GM23338 (cell line): Measurements from ENCODE around the gene CLIC3.

Experiments used
- CREB1 ChIP-seq: fragments of 250-450 bp; sonication (Bioruptor Pico); IDR thresholded peaks from 2 replicates; pipeline ENCODE4 v1.5.0; 2020; ENCODE audit warnings: low read depth, mild to moderate bottlenecking, moderate library complexity
- EZH2 ChIP-seq: fragments of 200-600 bp; sonication (generic); IDR thresholded peaks from one replicate; pipeline ENCODE4 v1.8.0; 2017; ENCODE audit warnings: antibody characterized with exemption, mild to moderate bottlenecking, low read depth; ENCODE audit not compliant: unreplicated experiment
- EZH2phosphoT487 ChIP-seq: fragments of 200-600 bp; sonication (generic); IDR thresholded peaks from one replicate; pipeline ENCODE4 v1.8.1; 2018; ENCODE audit warnings: antibody characterized with exemption; ENCODE audit not compliant: unreplicated experiment
- NANOG ChIP-seq: IDR thresholded peaks from 2 replicates; pipeline ENCODE4 v1.6.1; 2016; ENCODE audit warnings: antibody characterized with exemption, borderline replicate concordance
- POLR2AphosphoS5 ChIP-seq: IDR thresholded peaks from 2 replicates; pipeline ENCODE4 v1.6.1; 2016; ENCODE audit warnings: antibody characterized with exemption, low read depth
- REST ChIP-seq: IDR thresholded peaks from one replicate; pipeline ENCODE4 v1.6.1; 2018; ENCODE audit warnings: antibody characterized with exemption; ENCODE audit not compliant: unreplicated experiment
- TF ChIP-seq, protein P1 (sequence below), 2 experiments: fragments of 200-600 bp in 1 of 2; sonication (generic) in 1 of 2; conservative IDR thresholded peaks; 2 replicates each; pipeline versions ENCODE4 v1.5.1 to v1.6.1; 2016 to 2017; ENCODE audit warnings: antibody characterized with exemption in 2 of 2, low read depth in 2 of 2, mild to moderate bottlenecking in 2 of 2, moderate library complexity in 1 of 2

DNA sequence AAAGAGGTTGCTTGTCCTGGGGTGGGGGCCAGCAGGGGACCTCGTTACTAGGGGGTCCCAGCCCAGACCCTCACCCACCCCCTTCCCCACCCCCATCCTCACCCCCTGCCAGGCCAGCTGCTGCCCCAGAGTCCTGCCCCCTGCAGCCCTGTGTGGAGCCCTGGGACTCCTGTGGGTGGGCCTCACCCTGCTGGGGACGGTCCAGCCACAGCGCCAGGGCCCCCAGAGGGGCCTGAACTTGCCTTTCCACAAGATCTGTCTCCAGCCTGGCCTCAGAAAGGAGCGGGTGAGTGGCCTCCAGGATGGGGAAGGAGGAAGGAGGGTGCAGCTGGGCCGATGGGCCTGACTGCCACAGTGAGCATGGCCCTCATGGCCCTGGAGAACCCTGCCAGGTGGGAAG, 26.6 kb downstream of the CLIC3 start:
- TF ChIP-seq CREB1: no peak
- TF ChIP-seq, protein P1, sequence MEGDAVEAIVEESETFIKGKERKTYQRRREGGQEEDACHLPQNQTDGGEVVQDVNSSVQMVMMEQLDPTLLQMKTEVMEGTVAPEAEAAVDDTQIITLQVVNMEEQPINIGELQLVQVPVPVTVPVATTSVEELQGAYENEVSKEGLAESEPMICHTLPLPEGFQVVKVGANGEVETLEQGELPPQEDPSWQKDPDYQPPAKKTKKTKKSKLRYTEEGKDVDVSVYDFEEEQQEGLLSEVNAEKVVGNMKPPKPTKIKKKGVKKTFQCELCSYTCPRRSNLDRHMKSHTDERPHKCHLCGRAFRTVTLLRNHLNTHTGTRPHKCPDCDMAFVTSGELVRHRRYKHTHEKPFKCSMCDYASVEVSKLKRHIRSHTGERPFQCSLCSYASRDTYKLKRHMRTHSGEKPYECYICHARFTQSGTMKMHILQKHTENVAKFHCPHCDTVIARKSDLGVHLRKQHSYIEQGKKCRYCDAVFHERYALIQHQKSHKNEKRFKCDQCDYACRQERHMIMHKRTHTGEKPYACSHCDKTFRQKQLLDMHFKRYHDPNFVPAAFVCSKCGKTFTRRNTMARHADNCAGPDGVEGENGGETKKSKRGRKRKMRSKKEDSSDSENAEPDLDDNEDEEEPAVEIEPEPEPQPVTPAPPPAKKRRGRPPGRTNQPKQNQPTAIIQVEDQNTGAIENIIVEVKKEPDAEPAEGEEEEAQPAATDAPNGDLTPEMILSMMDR (conservative IDR thresholded peaks at IDR 0.05; ENCODE audit: low read depth in 2 of 2): no peak
- TF ChIP-seq POLR2AphosphoS5: no peak
- no peak for TF ChIP-seq REST
- TF ChIP-seq NANOG: no peak
- no peak for TF ChIP-seq EZH2
- no peak for TF ChIP-seq EZH2phosphoT487
